ENCODE measurements around the gene RPL39. TPM values are rescaled to one million over a fixed set of nuclear protein-coding genes. Genes with fewer than 3 reads are reported as not detected.

Gene RPL39
- total RNA-seq, 1 donor, result 1,963 TPM

Small RNA genes lying within 50 kb of the gene (small RNA-seq; reads per million reads assigned to genes)
- gene SNORA69, result not detected

Other genes starting within 250 kb of the RPL39 start
- 17.8 TPM for gene STEEP1, start 226.2 kb downstream of the RPL39 start, total RNA-seq
- gene UBE2A, start 217.1 kb downstream of the RPL39 start, total RNA-seq, result 21.3 TPM
- gene NKRF, start 185.2 kb downstream of the RPL39 start, total RNA-seq, result 5.4 TPM
- 316 TPM for gene SEPTIN6, start 98.5 kb downstream of the RPL39 start, total RNA-seq
- 3.5 TPM for gene SOWAHD, start 33.0 kb downstream of the RPL39 start, total RNA-seq
- gene UPF3B, start 61.3 kb upstream of the RPL39 start, total RNA-seq, result 1.3 TPM
- 19.7 TPM for gene RNF113A, start 80.1 kb upstream of the RPL39 start, total RNA-seq
- gene NDUFA1, start 80.2 kb upstream of the RPL39 start, total RNA-seq, result 11.6 TPM
- not detected for gene AKAP14, start 104.3 kb upstream of the RPL39 start, total RNA-seq
- 3.2 TPM for gene NKAP, start 152.1 kb upstream of the RPL39 start, total RNA-seq